Body of pancreas (tissue), 4 donors: ENCODE results near the gene USH1G.

Source experiments
- CTCF ChIP-seq, 7 experiments: fragments of 450-650 bp in 4 of 7; fragments of 200-600 bp in 3 of 7; sonication (generic) in 3 of 7; IDR thresholded peaks; one replicate each; pipeline ENCODE4 v1.5.1; 2016 to 2019; ENCODE audit warnings: antibody characterized with exemption in 7 of 7
- POLR2A ChIP-seq, 3 donors: fragments of 450-650 bp; IDR thresholded peaks; one replicate each; pipeline ENCODE4 v1.6.1; 2016; ENCODE audit warnings: antibody characterized with exemption in 3 of 3, mild to moderate bottlenecking in 2 of 3

GRCh38 chr17:74868251-74868907 is 54.7 kb downstream of the USH1G start:
- TF ChIP-seq CTCF (IDR thresholded peaks at IDR 0.05) (no peak), POLR2A (IDR thresholded peaks at IDR 0.05) (no peak)
